Central memory CD8-positive, alpha-beta T cell (primary cell): ENCODE data around the gene VASN.
"Not testable (repeated sequence)": the region's sequence is repeated elsewhere in the genome, so short reads cannot be mapped to it uniquely, and the experiment has no call there.

Experiments
- ATAC-seq: fragments of 150-1000 bp; cut with Tn5 transposase; replicated peaks from 2 replicates; pipeline ENCODE4 v1.10.0; 2022; ENCODE audit warnings: mild to moderate bottlenecking, moderate FRiP score, moderate number of reproducible peaks; ENCODE audit not compliant: poor library complexity, severe bottlenecking; ENCODE audit errors: extremely low read depth
- DNase-seq, 2 donors: peaks; one replicate each; pipeline ENCODE4 v3.0.0; 2021; ENCODE audit warnings: low spot score in 2 of 2
- H3K27ac Mint-ChIP-seq: one replicate; pipeline ENCODE4 v1.8.0; 2022; ENCODE audit warnings: low read depth, mild to moderate bottlenecking, moderate library complexity, mixed read lengths
- H3K27me3 Mint-ChIP-seq: one replicate; pipeline ENCODE4 v1.8.0; 2022; ENCODE audit warnings: mixed read lengths
- H3K36me3 Mint-ChIP-seq: one replicate; pipeline ENCODE4 v1.8.0; 2022; ENCODE audit warnings: mild to moderate bottlenecking, moderate library complexity, mixed read lengths; ENCODE audit not compliant: insufficient read depth
- H3K4me1 Mint-ChIP-seq: one replicate; pipeline ENCODE4 v1.8.0; 2022; ENCODE audit warnings: mixed read lengths
- H3K4me3 Mint-ChIP-seq: one replicate; pipeline ENCODE4 v1.8.0; 2022; ENCODE audit warnings: mild to moderate bottlenecking, moderate library complexity, mixed read lengths
- H3K9me3 Mint-ChIP-seq: one replicate; pipeline ENCODE4 v1.8.0; 2022; ENCODE audit warnings: mixed read lengths

VASN gene

DNA sequence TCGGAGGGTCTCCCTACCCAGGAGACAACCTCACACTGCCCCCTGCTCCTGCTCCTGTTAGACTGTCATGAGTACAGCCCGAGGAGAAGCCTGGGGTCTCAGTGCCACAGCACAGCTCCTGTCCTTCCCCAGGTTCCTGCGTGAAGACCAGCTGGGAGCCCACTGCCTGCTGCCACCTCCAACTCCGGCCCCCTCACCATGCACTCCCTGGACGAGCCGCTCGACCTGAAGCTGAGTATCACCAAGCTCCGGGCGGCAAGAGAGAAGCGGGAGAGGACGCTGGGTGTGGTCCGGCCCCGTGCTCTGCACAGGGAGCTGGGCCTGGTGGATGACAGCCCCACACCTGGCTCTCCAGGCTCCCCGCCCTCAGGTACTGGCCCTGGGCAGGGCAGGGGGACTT, 39.6 kb upstream of the VASN start:
- Mint-ChIP-seq H3K9me3 (no peaks in the 10 kb centered on the region), H3K36me3 (peaks cover 3% of the 10 kb centered on the region), H3K4me1 (no peaks in the 10 kb centered on the region), H3K4me3 (no peak overlapping the region), H3K27ac (no peak overlapping the region), H3K27me3 (no peaks in the 10 kb centered on the region)
- DNase-seq: no peak
- no peak for ATAC-seq

DNA sequence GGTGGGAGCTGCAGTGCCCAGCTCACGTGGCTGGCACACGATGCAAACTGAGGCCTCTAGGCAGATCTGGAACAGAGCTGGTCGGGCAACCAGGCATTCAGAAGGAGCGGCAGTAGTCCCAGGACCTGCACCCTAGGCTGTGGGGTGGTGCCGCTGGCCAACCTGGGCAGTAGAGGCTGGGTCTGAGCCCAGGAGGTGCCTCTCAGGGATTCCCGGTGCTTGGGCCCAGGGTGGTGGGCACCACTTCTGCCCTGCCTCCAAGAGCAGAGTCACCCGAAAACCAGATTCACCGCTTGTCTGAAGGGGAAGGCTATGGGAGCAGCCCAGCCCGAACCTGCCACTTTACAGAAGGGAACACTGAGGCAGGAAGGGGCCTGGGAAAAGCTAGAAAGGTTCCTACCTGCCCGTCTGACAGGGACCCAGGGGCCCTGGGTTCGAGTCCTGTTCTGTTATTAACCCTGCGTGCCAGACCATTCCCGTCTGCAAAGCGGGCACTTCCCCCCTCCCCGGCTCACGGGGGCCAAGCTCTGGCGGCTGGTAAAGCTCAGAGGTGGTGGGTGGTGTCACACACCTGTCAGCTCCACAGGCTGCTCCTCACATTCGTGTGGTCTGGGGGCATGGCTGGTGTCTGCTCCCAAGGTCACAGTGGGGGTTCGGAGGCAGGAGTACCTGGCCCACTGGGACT, 38.9 kb upstream of the VASN start:
- Mint-ChIP-seq H3K27ac (no peak overlapping the region), H3K9me3 (no peaks in the 10 kb centered on the region), H3K36me3 (peaks cover 3% of the 10 kb centered on the region), H3K4me3 (no peak overlapping the region), H3K4me1 (no peaks in the 10 kb centered on the region), H3K27me3 (no peaks in the 10 kb centered on the region)
- ATAC-seq (no peak), DNase-seq (no peak)

DNA sequence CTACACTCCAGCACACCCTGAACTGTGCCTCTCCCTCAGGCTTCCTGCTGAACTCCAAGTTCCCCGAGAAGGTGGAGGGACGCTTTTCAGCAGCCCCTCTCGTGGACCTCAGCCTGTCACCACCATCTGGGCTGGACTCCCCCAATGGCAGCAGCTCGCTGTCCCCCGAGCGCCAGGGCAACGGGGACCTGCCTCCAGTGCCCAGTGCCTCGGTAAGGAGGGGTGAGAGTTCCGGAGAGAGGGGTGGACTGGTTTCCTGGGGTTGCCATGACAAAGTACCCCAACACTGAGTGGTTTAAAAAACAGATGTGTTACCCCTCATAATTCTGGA, 38.4 kb upstream of the VASN start:
- DNase-seq: no peak
- Mint-ChIP-seq H3K4me3 (no peak overlapping the region), H3K27me3 (no peaks in the 10 kb centered on the region), H3K36me3 (peaks cover 3% of the 10 kb centered on the region), H3K4me1 (no peaks in the 10 kb centered on the region), H3K27ac (no peak overlapping the region), H3K9me3 (no peaks in the 10 kb centered on the region)
- no peak for ATAC-seq

DNA sequence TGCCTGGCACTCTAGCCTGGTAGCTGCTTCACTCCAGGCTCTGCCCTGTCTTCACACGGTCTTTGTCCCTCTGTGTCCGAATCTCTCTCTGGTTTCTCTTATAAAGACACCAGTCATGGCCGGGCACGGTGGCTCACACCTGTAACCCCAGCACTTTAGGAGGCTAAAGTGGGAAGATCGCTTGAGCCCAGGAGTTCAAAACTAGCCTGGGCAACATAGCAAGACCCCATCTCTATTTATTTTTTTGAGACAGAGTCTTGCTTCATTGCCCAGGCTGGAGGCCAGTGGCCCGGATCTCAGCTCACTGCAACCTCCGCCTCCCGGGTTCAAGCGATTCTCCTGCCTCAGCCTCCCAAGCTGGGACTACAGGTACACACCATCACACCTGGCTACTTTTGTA, 37.9 kb upstream of the VASN start:
- H3K4me1 Mint-ChIP-seq, H3K27me3 Mint-ChIP-seq, DNase-seq, H3K36me3 Mint-ChIP-seq, ATAC-seq, H3K27ac Mint-ChIP-seq, H3K9me3 Mint-ChIP-seq, H3K4me3 Mint-ChIP-seq: not testable (repeated sequence)

DNA sequence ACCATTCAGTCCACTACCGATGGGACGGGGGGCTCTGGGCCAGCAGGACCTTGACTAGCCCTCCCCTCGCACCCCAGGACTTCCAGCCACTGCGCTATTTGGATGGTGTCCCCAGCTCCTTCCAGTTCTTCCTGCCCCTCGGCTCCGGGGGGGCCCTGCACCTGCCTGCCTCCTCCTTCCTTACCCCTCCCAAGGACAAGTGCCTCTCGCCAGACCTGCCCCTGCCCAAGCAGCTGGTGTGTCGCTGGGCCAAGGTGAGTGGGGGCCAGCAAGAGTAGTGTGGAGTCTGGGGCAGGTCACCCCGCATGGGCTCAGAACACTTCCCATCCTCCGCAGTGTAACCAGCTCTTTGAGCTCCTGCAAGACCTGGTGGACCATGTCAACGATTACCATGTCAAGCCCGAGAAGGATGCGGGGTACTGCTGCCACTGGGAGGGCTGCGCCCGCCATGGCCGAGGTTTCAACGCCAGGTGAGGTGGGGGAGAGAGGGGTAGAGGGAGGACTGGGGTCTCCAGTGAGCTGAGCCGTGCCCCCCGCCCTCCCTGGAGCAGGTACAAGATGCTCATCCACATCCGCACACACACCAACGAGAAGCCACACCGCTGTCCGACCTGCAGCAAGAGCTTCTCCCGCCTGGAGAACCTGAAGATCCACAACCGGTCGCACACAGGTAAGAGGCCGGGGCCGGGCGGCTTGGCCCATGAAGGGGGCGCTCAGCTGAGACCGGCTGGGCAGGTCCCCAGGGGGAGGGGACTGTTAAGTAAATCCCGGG, 36.7 kb upstream of the VASN start:
- no peak overlapping the region for H3K4me3 Mint-ChIP-seq
- no peak for ATAC-seq
- no peak for DNase-seq
- H3K9me3 Mint-ChIP-seq: no peaks in the 10 kb centered on the region
- no peaks in the 10 kb centered on the region for H3K27me3 Mint-ChIP-seq
- peaks cover 3% of the 10 kb centered on the region for H3K36me3 Mint-ChIP-seq
- no peak overlapping the region for H3K27ac Mint-ChIP-seq
- H3K4me1 Mint-ChIP-seq: no peaks in the 10 kb centered on the region

DNA sequence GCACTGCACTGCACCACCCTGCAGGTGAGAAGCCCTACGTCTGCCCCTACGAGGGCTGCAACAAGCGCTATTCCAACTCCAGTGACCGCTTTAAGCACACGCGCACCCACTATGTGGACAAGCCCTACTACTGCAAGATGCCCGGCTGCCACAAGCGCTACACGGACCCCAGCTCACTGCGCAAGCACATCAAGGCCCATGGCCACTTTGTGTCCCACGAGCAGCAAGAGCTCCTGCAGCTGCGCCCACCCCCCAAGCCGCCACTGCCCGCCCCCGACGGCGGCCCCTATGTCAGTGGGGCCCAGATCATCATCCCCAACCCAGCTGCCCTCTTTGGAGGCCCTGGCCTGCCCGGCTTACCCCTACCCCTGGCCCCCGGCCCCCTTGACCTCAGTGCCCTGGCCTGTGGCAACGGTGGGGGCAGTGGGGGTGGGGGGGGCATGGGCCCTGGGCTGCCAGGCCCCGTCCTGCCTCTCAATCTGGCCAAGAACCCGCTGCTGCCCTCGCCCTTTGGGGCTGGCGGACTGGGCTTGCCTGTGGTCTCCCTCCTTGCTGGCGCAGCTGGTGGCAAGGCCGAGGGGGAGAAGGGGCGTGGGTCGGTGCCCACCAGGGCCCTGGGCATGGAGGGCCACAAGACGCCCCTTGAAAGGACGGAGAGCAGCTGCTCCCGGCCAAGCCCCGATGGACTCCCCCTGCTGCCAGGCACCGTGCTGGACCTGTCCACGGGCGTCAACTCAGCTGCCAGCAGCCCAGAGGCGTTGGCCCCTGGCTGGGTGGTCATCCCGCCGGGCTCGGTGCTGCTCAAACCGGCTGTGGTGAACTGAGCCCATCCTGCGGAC, 34.7 kb upstream of the VASN start:
- no peaks in the 10 kb centered on the region for H3K4me1 Mint-ChIP-seq
- H3K27me3 Mint-ChIP-seq: no peaks in the 10 kb centered on the region
- no peak overlapping the region for H3K4me3 Mint-ChIP-seq
- no peaks in the 10 kb centered on the region for H3K9me3 Mint-ChIP-seq
- no peak overlapping the region for H3K27ac Mint-ChIP-seq
- ATAC-seq (no peak), DNase-seq (no peak)
- peaks cover 5% of the 10 kb centered on the region for H3K36me3 Mint-ChIP-seq

DNA sequence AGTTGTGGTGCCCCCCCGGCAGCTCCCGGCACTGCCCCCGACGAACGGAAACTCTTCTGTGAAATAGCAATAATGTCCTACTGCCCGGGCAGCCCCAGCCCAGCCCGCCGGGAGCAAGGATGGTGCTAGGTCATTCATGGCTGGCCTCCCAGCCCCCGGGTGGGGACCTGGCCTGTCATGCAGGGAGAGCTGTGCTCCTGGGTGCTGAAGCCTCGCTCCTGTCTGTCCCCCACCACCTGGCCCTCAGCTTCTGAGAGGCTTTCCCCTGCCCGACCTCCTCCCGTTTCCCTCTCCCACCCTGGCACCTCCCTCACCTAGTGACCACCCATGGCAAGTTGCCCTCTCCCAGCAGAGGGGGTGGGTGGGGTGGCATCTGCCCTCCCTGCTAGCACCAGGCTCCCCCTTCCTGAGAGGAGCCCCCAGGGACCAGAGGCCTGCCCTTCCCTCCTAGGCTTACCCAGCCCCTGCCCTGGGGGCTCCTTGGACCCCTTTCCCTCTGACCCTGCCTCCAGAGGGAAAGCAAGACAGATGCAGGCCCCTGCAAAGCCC, 34.0 kb upstream of the VASN start:
- peaks cover 5% of the 10 kb centered on the region for H3K36me3 Mint-ChIP-seq
- H3K27ac Mint-ChIP-seq: no peak overlapping the region
- no peak overlapping the region for H3K4me3 Mint-ChIP-seq
- no peak for DNase-seq
- H3K27me3 Mint-ChIP-seq: no peaks in the 10 kb centered on the region
- ATAC-seq: no peak
- no peaks in the 10 kb centered on the region for H3K9me3 Mint-ChIP-seq
- H3K4me1 Mint-ChIP-seq: no peaks in the 10 kb centered on the region

DNA sequence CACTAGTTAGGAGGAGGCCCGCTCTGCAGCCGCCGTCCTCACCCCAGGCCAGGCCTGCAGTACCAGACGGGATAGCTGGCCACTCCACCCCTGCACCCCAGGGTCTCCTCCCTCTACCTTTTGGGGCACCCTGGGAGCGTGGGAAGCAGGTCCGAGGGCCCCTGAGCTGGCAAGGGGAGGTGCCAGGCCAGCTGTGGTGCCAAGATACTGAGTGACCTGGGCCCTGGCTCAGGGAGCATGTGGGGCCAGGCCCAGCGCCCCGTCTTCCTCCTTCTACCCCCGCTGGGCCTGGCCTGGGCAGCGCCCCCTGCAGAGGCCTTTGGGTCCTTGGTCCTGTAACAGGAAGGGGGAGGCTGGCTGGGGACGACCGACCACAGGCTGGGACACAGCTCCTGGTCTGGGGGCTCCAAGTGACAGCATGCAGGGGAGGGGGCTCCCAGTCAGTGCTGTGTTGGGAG, 33.5 kb upstream of the VASN start:
- no peaks in the 10 kb centered on the region for H3K27me3 Mint-ChIP-seq
- ATAC-seq: no peak
- H3K4me1 Mint-ChIP-seq: no peaks in the 10 kb centered on the region
- H3K36me3 Mint-ChIP-seq: peaks cover 5% of the 10 kb centered on the region
- no peak for DNase-seq
- no peaks in the 10 kb centered on the region for H3K9me3 Mint-ChIP-seq
- H3K27ac Mint-ChIP-seq: no peak overlapping the region
- no peak overlapping the region for H3K4me3 Mint-ChIP-seq

DNA sequence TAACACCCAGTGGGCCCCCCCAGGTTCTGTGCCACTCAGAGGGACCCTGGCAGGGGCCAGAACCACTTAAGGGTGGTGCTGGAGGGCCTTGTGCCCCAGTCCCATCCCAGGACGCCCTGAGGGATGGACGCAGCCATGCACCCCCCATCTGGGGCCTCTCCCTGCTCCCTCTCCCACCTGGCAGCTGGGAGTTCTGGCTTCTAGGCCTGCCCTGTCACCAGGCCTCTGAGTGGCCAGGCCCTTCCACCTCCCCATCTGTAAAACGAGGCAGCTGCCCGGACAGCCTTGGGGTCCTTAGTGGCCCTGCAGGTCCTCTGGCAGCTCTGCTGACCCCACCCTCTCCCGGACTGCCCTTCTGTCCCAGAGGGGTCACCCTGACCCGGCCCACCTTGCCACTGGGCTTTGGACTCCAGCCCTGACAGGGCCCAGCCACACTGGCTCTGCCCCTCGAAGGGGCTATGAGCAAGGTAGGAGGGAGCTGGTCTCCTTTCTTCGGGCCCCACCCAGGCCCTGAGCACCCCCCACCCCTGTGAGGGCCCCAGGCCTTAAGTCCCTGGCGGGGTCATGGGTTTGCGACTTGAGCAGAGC, 32.8 kb upstream of the VASN start:
- H3K27ac Mint-ChIP-seq: no peak overlapping the region
- ATAC-seq (no peak), DNase-seq (no peak)
- no peaks in the 10 kb centered on the region for H3K9me3 Mint-ChIP-seq
- no peaks in the 10 kb centered on the region for H3K4me1 Mint-ChIP-seq
- no peaks in the 10 kb centered on the region for H3K27me3 Mint-ChIP-seq
- no peak overlapping the region for H3K4me3 Mint-ChIP-seq
- H3K36me3 Mint-ChIP-seq: peaks cover 5% of the 10 kb centered on the region

DNA sequence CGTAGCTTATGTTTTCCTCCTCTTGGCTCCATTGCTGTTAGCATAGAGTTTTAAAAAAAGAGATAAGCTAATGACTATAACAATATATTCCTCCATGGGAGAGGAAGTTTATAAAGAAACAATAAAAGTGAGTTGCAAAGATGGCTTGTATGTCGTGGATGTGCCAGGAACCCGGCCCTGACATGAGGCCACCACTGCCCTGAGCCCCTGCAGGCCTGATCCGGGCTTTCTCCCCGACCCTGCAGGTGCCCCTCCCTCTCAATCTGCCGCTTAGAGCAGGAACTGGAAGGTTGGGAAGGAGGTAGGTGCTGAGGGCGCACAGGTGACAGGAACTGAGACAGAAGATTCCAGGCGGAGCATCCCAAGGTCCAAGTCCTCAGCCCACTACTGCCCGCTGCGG, 32.2 kb upstream of the VASN start:
- Mint-ChIP-seq H3K27me3 (no peaks in the 10 kb centered on the region), H3K4me3 (no peak overlapping the region), H3K36me3 (peaks cover 5% of the 10 kb centered on the region), H3K27ac (no peak overlapping the region), H3K4me1 (no peaks in the 10 kb centered on the region), H3K9me3 (no peaks in the 10 kb centered on the region)
- DNase-seq (no peak), ATAC-seq (no peak)

DNA sequence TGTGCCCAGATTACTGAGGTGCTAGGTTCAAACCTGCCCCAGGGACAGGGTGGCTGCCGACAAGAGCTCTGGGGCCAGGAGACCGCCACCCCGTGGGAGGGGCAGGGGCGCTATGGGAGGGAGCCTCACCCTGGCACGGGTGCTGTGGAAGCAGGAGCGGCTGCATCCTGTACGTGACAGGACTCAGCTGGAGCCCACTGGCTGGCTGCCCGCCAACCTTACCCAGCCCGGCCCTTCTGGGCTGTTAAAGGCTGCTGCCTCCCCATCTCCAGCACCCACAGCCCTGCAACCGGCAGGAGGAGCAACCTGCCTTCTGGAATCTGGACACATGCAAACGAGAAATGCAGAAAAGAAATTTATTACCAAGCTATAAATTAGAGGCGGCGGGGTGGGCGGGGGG, 31.7 kb upstream of the VASN start:
- no peak overlapping the region for H3K27ac Mint-ChIP-seq
- no peak for ATAC-seq
- H3K9me3 Mint-ChIP-seq: no peaks in the 10 kb centered on the region
- H3K4me3 Mint-ChIP-seq: no peak overlapping the region
- no peaks in the 10 kb centered on the region for H3K27me3 Mint-ChIP-seq
- H3K36me3 Mint-ChIP-seq: peaks cover 5% of the 10 kb centered on the region
- DNase-seq: no peak
- H3K4me1 Mint-ChIP-seq: peaks cover 3% of the 10 kb centered on the region

DNA sequence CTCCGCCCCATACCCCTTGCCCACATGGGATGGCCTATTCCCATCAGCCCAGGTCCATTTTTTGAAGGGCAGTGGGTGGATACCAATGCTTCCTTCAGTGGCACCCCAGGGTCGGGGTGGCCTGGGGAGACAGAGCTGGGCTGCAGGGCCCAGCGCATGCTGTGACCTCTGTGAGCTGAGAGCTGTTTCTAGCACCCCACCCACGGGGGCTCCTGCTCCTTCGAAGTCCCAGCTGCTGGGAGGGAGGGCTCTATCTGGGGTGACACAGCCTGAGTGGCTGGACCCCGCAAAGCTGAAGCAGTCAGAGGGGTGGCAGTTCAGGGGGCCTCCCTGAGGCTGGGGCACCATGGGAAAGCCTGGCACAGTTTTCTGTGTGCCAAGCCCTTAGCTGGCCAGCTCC, 31.2 kb upstream of the VASN start:
- ATAC-seq (no peak), DNase-seq (no peak)
- no peak overlapping the region for H3K4me3 Mint-ChIP-seq
- H3K9me3 Mint-ChIP-seq: no peaks in the 10 kb centered on the region
- peaks cover 5% of the 10 kb centered on the region for H3K4me1 Mint-ChIP-seq
- peaks cover 5% of the 10 kb centered on the region for H3K36me3 Mint-ChIP-seq
- H3K27me3 Mint-ChIP-seq: no peaks in the 10 kb centered on the region
- H3K27ac Mint-ChIP-seq: no peak overlapping the region
